Kidney (tissue), 14 donors: ENCODE data around the gene IQCK. TPM values are rescaled to one million over a fixed set of nuclear protein-coding genes. Genes with fewer than 3 reads are reported as not detected.
A peak's percentile ranks its signal among the peaks of the same experiment; 100 is the strongest.

Source experiments
- DNase-seq, 5 donors: peaks; one replicate each; pipeline ENCODE4 v3.0.0-alpha.2; 2013 to 2020
- FAIRE-seq: peaks from 2 replicates; lab custom pipeline; 2012; peaks lifted over from hg19 to GRCh38; lab: Jason Lieb, UNC
- H3K27ac ChIP-seq, 2 donors: one replicate each; pipeline ENCODE4 v1.7.0; 2013; ENCODE audit warnings: low read depth in 2 of 2, low read length in 2 of 2, inconsistent platforms in 1 of 2
- H3K27me3 ChIP-seq: one replicate; pipeline ENCODE4 v1.7.1; 2013; ENCODE audit warnings: low read length, inconsistent platforms; ENCODE audit not compliant: control insufficient read depth, insufficient read depth
- H3K36me3 ChIP-seq, 3 donors: one replicate each; pipeline versions ENCODE4 v1.7.0 to v1.7.1; 2013; ENCODE audit warnings: low read length in 3 of 3, control low read depth in 1 of 3, inconsistent platforms in 1 of 3; ENCODE audit not compliant: insufficient read depth in 3 of 3, control insufficient read depth in 2 of 3
- H3K4me1 ChIP-seq, 3 donors: one replicate each; pipeline versions ENCODE4 v1.7.0 to v1.7.1; 2013; ENCODE audit warnings: low read length in 3 of 3, inconsistent platforms in 1 of 3, low read depth in 1 of 3; ENCODE audit not compliant: control insufficient read depth in 2 of 3, insufficient read depth in 2 of 3
- H3K4me3 ChIP-seq, 3 donors: one replicate each; pipeline versions ENCODE4 v1.7.0 to v1.8.1; 2013; ENCODE audit warnings: low read length in 3 of 3, control low read depth in 1 of 3, inconsistent platforms in 1 of 3
- H3K9ac ChIP-seq, 3 donors: one replicate each; pipeline versions ENCODE4 v1.7.0 to v1.7.1; 2013; ENCODE audit warnings: low read length in 3 of 3, control low read depth in 1 of 3, inconsistent platforms in 1 of 3
- H3K9me3 ChIP-seq, 3 donors: one replicate each; pipeline versions ENCODE4 v1.7.0 to v1.7.1; 2013; ENCODE audit warnings: low read length in 3 of 3, control low read depth in 1 of 3, inconsistent platforms in 1 of 3; ENCODE audit not compliant: control insufficient read depth in 2 of 3, insufficient read depth in 1 of 3
- CTCF ChIP-seq: IDR thresholded peaks from 3 replicates; pipeline ENCODE4 v1.5.1; 2012; ENCODE audit warnings: mild to moderate bottlenecking, moderate library complexity, borderline replicate concordance; ENCODE audit not compliant: insufficient read depth; ENCODE audit errors: extremely low read depth
- intact Hi-C: fragments of 100-400 bp; cut with DNase I; formaldehyde crosslinking; loops from one replicate; pipeline ENCODE4 v1.11.1; 2022
- polyA plus RNA-seq: library from polyadenylated mRNA; stranded (reverse); fragments of 350-450 nt; fragmentation: Illumina TruSeq; extraction: RNeasy Lipid Tissue Mini Kit (QIAGEN cat#74804); gene quantifications from one replicate; pipeline ENCODE4 v1.2.3, GENCODE V29; 2014; ENCODE audit warnings: low read depth, low replicate concordance; ENCODE audit not compliant: insufficient read depth
- total RNA-seq: library from RNA; stranded (reverse); fragmentation: NEBNext Ultra II Directional; extraction: Animal tissue kit (Norgen Biotek cat#: 25700); gene quantifications from one replicate; pipeline ENCODE4 v1.2.1, GENCODE V29; 2021
- donor health status: control.
- donor health status: control.
- donor health status: control.
- donor health status: control.
- donor health status: control.
- donor health status: DM: yes; HTN: yes; CAD: no.
- donor health status: Normal renal cell carcinoma (clear cell type).

Gene IQCK
- total and polyA plus RNA-seq, 2 donors from 2014 or later = 35.4 to 38.1 TPM

- no peak for TF ChIP-seq CTCF
- peak overlapping the region; percentile 4 to 66 (median 48) for H3K9ac ChIP-seq
- peaks cover 0 to 2% (median 1%) of the 10 kb centered on the region in 3 donors for H3K36me3 ChIP-seq
- peak overlapping the region; percentile 59 to 85 for H3K27ac ChIP-seq
- intact Hi-C loops = no loop called here
- H3K4me3 ChIP-seq = peak overlapping the region; percentile 63 to 76 (median 75)
- no peaks in the 10 kb centered on the region for H3K9me3 ChIP-seq
- FAIRE-seq (no peak), DNase-seq (peak in 2 of 5 donors; percentile 11 to 37)
- no peaks in the 10 kb centered on the region for H3K27me3 ChIP-seq
- H3K4me1 ChIP-seq = peaks cover 0 to 24% (median 5%) of the 10 kb centered on the region in 3 donors
These were observed 164.6 kb downstream of the IQCK start for GRCh38 chr16:19882646-19883045.

GRCh38 chr16:19883296-19883965, 165.4 kb downstream of the IQCK start:
- TF ChIP-seq CTCF = no peak
- no peaks in the 10 kb centered on the region for H3K27me3 ChIP-seq
- peak overlapping the region; percentile 59 to 85 for H3K27ac ChIP-seq
- peaks cover 0 to 23% (median 5%) of the 10 kb centered on the region in 3 donors for H3K4me1 ChIP-seq
- FAIRE-seq (no peak), DNase-seq (peak; percentile 66 to 82 (median 79))
- H3K36me3 ChIP-seq = peaks cover 0 to 2% (median 0%) of the 10 kb centered on the region in 3 donors
- no peaks in the 10 kb centered on the region for H3K9me3 ChIP-seq
- intact Hi-C loops = no loop called here
- peak overlapping the region; percentile 48 to 66 (median 63) for H3K9ac ChIP-seq
- H3K4me3 ChIP-seq = peak overlapping the region; percentile 63 to 76 (median 75)

GRCh38 chr16:19883966-19884485, 166.0 kb downstream of the IQCK start:
- FAIRE-seq (no peak), DNase-seq (peak in 4 of 5 donors; percentile 47 to 83 (median 69))
- Histone ChIP-seq H3K4me3 (peak overlapping the region; percentile 56 to 76 (median 63)), H3K9me3 (no peaks in the 10 kb centered on the region), H3K27ac (peak overlapping the region; percentile 59 to 85), H3K9ac (peak overlapping the region; percentile 51 to 66 (median 63)), H3K4me1 (peaks cover 0 to 19% (median 5%) of the 10 kb centered on the region in 3 donors), H3K27me3 (no peaks in the 10 kb centered on the region), H3K36me3 (peaks cover 0 to 2% (median 0%) of the 10 kb centered on the region in 3 donors)
- no peak for TF ChIP-seq CTCF
- intact Hi-C loops = no loop called here
